ENCODE results near the gene GRIK5.

Gene GRIK5

DNA sequence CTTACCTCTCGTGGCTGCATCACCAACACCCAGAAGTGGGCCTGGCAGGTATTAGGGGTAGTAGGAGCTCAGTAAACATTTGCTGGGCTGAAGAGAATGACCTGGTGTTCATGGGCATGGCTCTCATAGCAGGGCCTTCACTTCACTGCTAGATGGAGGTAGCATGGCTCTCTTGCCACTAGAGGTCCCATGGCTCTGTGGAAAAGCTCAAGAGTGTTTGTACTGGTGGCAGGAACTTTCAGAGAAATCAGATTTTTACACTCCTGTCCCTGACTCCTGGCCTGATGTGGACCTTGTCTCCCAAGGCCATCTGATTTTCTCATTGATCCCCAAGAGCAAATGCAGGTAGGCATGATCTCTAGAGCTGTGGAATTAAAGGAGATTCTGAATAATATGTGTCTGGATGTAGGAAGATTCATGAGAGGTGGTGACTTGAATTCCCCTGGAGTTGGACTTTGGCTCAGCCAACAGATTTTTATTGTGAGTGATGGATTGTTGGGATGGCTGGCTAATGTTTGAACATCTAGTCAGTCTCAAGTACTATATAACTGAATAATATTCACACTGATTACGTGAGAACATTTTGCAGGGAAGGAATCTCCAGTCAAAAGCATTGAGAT is 11.7 kb upstream of the GRIK5 start:
- TF ChIP-seq CTCF (conservative IDR thresholded peaks at IDR 0.05) (no peak; the same call in 1 of the 2 replicates), ZFX (IDR thresholded peaks at IDR 0.05) (no peak)
- H3K27ac ChIP-seq, result no peak overlapping the region

DNA sequence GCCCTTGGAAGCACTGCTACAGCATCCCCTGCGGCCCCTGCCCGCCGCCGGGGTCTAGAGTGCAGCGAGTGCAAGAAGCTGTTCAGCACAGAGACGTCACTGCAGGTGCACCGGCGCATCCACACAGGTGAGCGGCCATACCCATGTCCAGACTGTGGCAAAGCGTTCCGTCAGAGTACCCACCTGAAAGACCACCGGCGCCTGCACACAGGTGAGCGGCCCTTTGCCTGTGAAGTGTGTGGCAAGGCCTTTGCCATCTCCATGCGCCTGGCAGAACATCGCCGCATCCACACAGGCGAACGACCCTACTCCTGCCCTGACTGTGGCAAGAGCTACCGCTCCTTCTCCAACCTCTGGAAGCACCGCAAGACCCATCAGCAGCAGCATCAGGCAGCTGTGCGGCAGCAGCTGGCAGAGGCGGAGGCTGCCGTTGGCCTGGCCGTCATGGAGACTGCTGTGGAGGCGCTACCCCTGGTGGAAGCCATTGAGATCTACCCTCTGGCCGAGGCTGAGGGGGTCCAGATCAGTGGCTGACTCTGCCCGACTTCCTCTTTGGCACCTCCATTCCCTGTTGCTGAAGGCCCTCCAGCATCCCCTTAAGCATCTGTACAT is 10.9 kb upstream of the GRIK5 start:
- TF ChIP-seq ZFX (IDR thresholded peaks at IDR 0.05) (no peak), CTCF (conservative IDR thresholded peaks at IDR 0.05) (no peak)
- no peak overlapping the region for H3K27ac ChIP-seq

DNA sequence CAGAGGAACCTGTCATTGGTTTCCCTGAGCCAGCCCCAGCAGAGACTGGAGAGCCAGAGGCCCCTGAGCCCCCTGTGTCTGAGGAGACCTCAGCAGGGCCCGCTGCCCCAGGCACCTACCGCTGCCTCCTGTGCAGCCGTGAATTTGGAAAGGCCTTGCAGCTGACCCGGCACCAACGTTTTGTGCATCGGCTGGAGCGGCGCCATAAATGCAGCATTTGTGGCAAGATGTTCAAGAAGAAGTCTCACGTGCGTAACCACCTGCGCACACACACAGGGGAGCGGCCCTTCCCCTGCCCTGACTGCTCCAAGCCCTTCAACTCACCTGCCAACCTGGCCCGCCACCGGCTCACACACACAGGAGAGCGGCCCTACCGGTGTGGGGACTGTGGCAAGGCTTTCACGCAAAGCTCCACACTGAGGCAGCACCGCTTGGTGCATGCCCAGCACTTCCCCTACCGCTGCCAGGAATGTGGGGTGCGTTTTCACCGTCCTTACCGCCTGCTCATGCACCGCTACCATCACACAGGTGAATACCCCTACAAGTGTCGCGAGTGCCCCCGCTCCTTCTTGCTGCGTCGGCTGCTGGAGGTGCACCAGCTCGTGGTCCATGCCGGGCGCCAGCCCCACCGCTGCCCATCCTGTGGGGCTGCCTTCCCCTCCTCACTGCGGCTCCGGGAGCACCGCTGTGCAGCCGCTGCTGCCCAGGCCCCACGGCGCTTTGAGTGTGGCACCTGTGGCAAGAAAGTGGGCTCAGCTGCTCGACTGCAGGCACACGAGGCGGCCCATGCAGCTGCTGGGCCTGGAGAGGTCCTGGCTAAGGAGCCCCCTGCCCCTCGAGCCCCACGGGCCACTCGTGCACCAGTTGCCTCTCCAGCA is 10.1 kb upstream of the GRIK5 start:
- H3K27ac ChIP-seq, result no peak overlapping the region
- TF ChIP-seq ZFX (IDR thresholded peaks at IDR 0.05) (no peak), CTCF (conservative IDR thresholded peaks at IDR 0.05) (no peak)

GRCh38 chr19:42079276-42079669 is 9.3 kb upstream of the GRIK5 start:
- TF ChIP-seq CTCF (conservative IDR thresholded peaks at IDR 0.05), result no peak
- TF ChIP-seq ZFX (IDR thresholded peaks at IDR 0.05), result no peak
- no peak overlapping the region for H3K27ac ChIP-seq

DNA sequence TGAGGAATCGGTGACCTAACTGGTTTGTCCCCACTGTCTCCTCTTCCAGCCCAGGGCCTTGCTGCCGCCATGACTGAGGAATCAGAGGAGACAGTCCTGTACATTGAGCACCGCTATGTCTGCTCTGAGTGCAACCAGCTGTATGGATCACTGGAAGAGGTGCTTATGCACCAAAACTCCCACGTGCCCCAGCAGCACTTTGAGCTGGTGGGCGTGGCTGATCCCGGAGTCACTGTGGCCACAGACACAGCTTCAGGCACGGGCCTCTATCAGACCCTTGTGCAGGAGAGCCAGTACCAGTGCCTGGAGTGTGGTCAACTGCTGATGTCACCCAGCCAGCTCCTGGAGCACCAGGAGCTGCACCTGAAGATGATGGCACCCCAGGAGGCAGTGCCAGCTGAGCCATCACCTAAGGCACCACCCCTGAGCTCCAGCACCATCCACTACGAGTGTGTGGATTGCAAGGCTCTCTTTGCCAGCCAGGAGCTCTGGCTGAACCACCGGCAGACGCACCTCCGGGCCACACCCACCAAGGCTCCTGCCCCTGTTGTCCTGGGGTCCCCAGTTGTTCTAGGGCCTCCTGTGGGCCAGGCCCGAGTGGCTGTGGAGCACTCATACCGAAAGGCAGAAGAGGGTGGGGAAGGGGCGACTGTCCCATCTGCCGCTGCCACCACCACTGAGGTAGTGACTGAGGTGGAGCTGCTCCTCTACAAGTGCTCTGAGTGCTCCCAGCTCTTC is 8.7 kb upstream of the GRIK5 start:
- H3K27ac ChIP-seq, result no peak overlapping the region
- TF ChIP-seq CTCF (conservative IDR thresholded peaks at IDR 0.05) (no peak), ZFX (IDR thresholded peaks at IDR 0.05) (no peak)

- TF ChIP-seq CTCF (conservative IDR thresholded peaks at IDR 0.05) (no peak), ZFX (IDR thresholded peaks at IDR 0.05) (no peak)
- no peak overlapping the region for H3K27ac ChIP-seq
Observed at GRCh38 chr19:42078058-42078457, 8.1 kb upstream of the GRIK5 start.
